Smooth muscle cell (in vitro differentiated cells): ENCODE results near the gene ITGA8. TPM values are rescaled to one million over a fixed set of nuclear protein-coding genes. Genes with fewer than 3 reads are reported as not detected.

ENCODE experiments used
- DNase-seq: peaks from one replicate; lab custom pipeline; 2025; ENCODE audit not compliant: unreplicated experiment; lab: John Stamatoyannopoulos, UW
- H2AFZ ChIP-seq: fragments of 200-600 bp; sonication (generic); 2 replicates; pipeline ENCODE4 v1.6.0; 2016; ENCODE audit warnings: antibody characterized with exemption, low read depth, mild to moderate bottlenecking
- H3F3A ChIP-seq: fragments of 200-600 bp; sonication (generic); 2 replicates; pipeline ENCODE4 v1.6.0; 2017; ENCODE audit warnings: antibody characterized with exemption, low read depth
- H3K27ac ChIP-seq: fragments of 200-600 bp; sonication (generic); 2 replicates; pipeline ENCODE4 v1.5.1; 2016; ENCODE audit warnings: low read depth, mild to moderate bottlenecking
- H3K27me3 ChIP-seq: fragments of 200-600 bp; sonication (generic); 2 replicates; pipeline ENCODE4 v1.6.1; 2016; ENCODE audit warnings: low read depth, mild to moderate bottlenecking
- H3K36me3 ChIP-seq: fragments of 200-600 bp; sonication (generic); 2 replicates; pipeline ENCODE4 v1.5.1; 2016; ENCODE audit warnings: low read depth
- H3K4me1 ChIP-seq: fragments of 200-600 bp; sonication (generic); 2 replicates; pipeline ENCODE4 v1.5.1; 2016; ENCODE audit warnings: low read depth
- H3K4me2 ChIP-seq: fragments of 200-600 bp; sonication (generic); 2 replicates; pipeline ENCODE4 v1.6.0; 2016; ENCODE audit warnings: mild to moderate bottlenecking
- H3K4me3 ChIP-seq: fragments of 200-600 bp; sonication (generic); 2 replicates; pipeline ENCODE4 v1.5.1; 2016; ENCODE audit warnings: mild to moderate bottlenecking
- H3K79me2 ChIP-seq: fragments of 200-600 bp; sonication (generic); 2 replicates; pipeline ENCODE4 v1.6.0; 2016; ENCODE audit warnings: low read depth, mild to moderate bottlenecking
- H3K9ac ChIP-seq: fragments of 200-600 bp; sonication (generic); 2 replicates; pipeline ENCODE4 v1.6.0; 2016; ENCODE audit warnings: low read depth
- H3K9me3 ChIP-seq: fragments of 200-600 bp; sonication (generic); replicated peaks from 2 replicates; pipeline ENCODE4 v1.5.1; 2016; ENCODE audit warnings: low read depth
- H4K20me1 ChIP-seq: fragments of 200-600 bp; sonication (generic); 2 replicates; pipeline ENCODE4 v1.6.0; 2016; ENCODE audit warnings: low read depth
- CTCF ChIP-seq: fragments of 200-600 bp; sonication (generic); IDR thresholded peaks from 2 replicates; pipeline ENCODE4 v1.5.1; 2017; ENCODE audit warnings: borderline replicate concordance, mild to moderate bottlenecking, antibody characterized with exemption; ENCODE audit not compliant: insufficient read depth, poor library complexity, severe bottlenecking
- WGBS: methylation state at CpG from one replicate; pipeline ENCODE4 v1.1.7; 2016; ENCODE audit warnings: low lambda C conversion rate; 5-methylcytosine and 5-hydroxymethylcytosine counted together
- polyA plus RNA-seq: library from polyadenylated mRNA; unstranded; fragments of >200 nt; fragmentation: Nextera tagmentation; extraction: Ambion mirVana; gene quantifications from 2 replicates; pipeline ENCODE4 v1.2.1, GENCODE V29; 2016
- total RNA-seq: library from RNA; depleted of rRNA; stranded (reverse); fragments of >200 nt; gene quantifications from 2 replicates; pipeline ENCODE4 v1.2.3, GENCODE V29; 2014

Gene ITGA8
- total and polyA plus RNA-seq, 2 experiments from 2014 or later = 0.02 to 0.36 TPM

GRCh38 chr10:15719049-15719898, 448 bp downstream of the ITGA8 start:
- no peaks in the 10 kb centered on the region for H3F3A ChIP-seq
- no peak for DNase-seq
- H3K79me2 ChIP-seq = no peaks in the 10 kb centered on the region
- H3K4me1 ChIP-seq = no peaks in the 10 kb centered on the region
- no peaks in the 10 kb centered on the region for H3K9me3 ChIP-seq
- no peaks in the 10 kb centered on the region for H3K36me3 ChIP-seq
- peak overlapping the region; percentile 60 for H3K4me3 ChIP-seq
- H3K4me2 ChIP-seq = peak overlapping the region; percentile 96
- H3K27ac ChIP-seq = no peak overlapping the region
- H3K27me3 ChIP-seq = peaks cover 42% of the 10 kb centered on the region
- no peaks in the 10 kb centered on the region for H4K20me1 ChIP-seq
- 3% methylated on average over 35 of the region's 67 CpGs for WGBS
- TF ChIP-seq CTCF = no peak
- peak overlapping the region; percentile 62 for H2AFZ ChIP-seq
- no peak overlapping the region for H3K9ac ChIP-seq

- H3K9ac ChIP-seq = no peak overlapping the region
- peak overlapping the region; percentile 60 for H3K4me3 ChIP-seq
- no peak for DNase-seq
- H3K79me2 ChIP-seq = no peaks in the 10 kb centered on the region
- 27% methylated on average over 17 of the region's 17 CpGs for whole genome bisulfite sequencing
- TF ChIP-seq CTCF = no peak
- no peak overlapping the region for H3K27ac ChIP-seq
- H3K27me3 ChIP-seq = peaks cover 42% of the 10 kb centered on the region
- H4K20me1 ChIP-seq = no peaks in the 10 kb centered on the region
- no peaks in the 10 kb centered on the region for H3F3A ChIP-seq
- H3K36me3 ChIP-seq = no peaks in the 10 kb centered on the region
- H3K4me1 ChIP-seq = no peaks in the 10 kb centered on the region
- no peak overlapping the region for H2AFZ ChIP-seq
- H3K4me2 ChIP-seq = peak overlapping the region; percentile 96
- no peaks in the 10 kb centered on the region for H3K9me3 ChIP-seq
These were observed 1.1 kb downstream of the ITGA8 start for GRCh38 chr10:15718694-15719048.

GRCh38 chr10:15715619-15716227, 4.0 kb downstream of the ITGA8 start:
- no peak for DNase-seq

More at GRCh38 chr10:15715619-15716227, 4.0 kb downstream of the ITGA8 start:
- no peaks in the 10 kb centered on the region for H3F3A ChIP-seq
- H3K36me3 ChIP-seq = no peaks in the 10 kb centered on the region
- TF ChIP-seq CTCF = peak; percentile 48
- no peak overlapping the region for H3K4me3 ChIP-seq
- H3K27ac ChIP-seq = no peak overlapping the region
- no peak overlapping the region for H3K4me2 ChIP-seq
- peaks cover 29% of the 10 kb centered on the region for H3K27me3 ChIP-seq
- no peaks in the 10 kb centered on the region for H4K20me1 ChIP-seq
- H3K9me3 ChIP-seq = no peaks in the 10 kb centered on the region
- no peak overlapping the region for H2AFZ ChIP-seq
- no peak overlapping the region for H3K9ac ChIP-seq
- WGBS = 53% methylated on average over 5 of the region's 5 CpGs
- H3K4me1 ChIP-seq = no peaks in the 10 kb centered on the region
- no peaks in the 10 kb centered on the region for H3K79me2 ChIP-seq
